ENCODE results near the gene BTNL2.

DNA sequence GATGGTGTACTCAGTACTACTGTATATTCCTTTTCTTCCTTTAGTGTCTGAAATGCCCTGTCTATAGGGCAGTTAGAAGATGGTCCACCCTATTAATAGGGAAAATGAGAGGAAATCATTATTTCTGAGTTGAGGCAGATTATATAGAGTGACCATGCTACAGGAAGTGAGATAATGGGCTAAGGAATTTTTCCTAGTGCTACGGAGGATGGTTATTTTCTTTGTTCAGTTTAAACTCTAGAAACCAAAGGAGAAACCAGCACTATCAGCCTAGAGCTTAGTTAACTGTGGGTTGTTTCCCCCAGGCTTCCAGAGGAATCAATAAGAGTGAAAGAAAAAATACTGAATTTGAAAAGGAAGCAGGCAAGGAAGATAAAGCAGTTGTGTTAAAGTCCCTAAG, 35.8 kb downstream of the BTNL2 start:
- TF ChIP-seq, protein P1, sequence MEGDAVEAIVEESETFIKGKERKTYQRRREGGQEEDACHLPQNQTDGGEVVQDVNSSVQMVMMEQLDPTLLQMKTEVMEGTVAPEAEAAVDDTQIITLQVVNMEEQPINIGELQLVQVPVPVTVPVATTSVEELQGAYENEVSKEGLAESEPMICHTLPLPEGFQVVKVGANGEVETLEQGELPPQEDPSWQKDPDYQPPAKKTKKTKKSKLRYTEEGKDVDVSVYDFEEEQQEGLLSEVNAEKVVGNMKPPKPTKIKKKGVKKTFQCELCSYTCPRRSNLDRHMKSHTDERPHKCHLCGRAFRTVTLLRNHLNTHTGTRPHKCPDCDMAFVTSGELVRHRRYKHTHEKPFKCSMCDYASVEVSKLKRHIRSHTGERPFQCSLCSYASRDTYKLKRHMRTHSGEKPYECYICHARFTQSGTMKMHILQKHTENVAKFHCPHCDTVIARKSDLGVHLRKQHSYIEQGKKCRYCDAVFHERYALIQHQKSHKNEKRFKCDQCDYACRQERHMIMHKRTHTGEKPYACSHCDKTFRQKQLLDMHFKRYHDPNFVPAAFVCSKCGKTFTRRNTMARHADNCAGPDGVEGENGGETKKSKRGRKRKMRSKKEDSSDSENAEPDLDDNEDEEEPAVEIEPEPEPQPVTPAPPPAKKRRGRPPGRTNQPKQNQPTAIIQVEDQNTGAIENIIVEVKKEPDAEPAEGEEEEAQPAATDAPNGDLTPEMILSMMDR (conservative IDR thresholded peaks at IDR 0.05), result no peak
- no peak for TF ChIP-seq EZH2 (IDR thresholded peaks at IDR 0.05; ENCODE audit: low read depth)
